Testis (tissue), 2 donors: ENCODE measurements around the gene ANKS1B.

ENCODE experiments used
- POLR2A ChIP-seq: fragments of 450-650 bp; IDR thresholded peaks from one replicate; pipeline ENCODE4 v1.6.1; 2017; ENCODE audit warnings: antibody characterized with exemption, mild to moderate bottlenecking, moderate library complexity
- TF ChIP-seq, protein P1 (sequence below), 3 experiments: fragments of 450-650 bp in 2 of 3; fragments of 200-600 bp in 1 of 3; sonication (generic) in 1 of 3; IDR thresholded peaks; one replicate each; pipeline ENCODE4 v1.5.1; 2016 to 2019; ENCODE audit warnings: antibody characterized with exemption in 3 of 3, mild to moderate bottlenecking in 2 of 3, moderate library complexity in 1 of 3

DNA sequence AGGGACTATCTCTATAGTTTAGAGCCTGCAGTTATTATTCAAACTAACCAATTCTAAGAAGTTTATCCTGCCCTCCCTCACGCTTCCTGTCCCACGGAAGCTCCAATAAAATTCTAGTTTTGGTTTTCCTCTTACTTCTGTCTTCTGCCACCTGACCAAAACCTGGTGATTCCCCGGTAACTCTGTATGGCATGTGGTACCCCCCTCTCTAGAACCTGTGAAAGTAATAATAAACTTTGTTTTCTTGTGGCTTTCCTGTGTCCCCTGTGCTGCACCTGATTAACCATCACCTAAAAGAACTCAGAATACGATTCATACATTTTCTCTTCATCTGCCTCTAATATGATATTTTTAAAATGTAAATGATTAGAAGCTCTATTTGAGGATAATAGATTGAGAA is 959.9 kb downstream of the ANKS1B start:
- no peak for TF ChIP-seq POLR2A
- TF ChIP-seq, protein P1, sequence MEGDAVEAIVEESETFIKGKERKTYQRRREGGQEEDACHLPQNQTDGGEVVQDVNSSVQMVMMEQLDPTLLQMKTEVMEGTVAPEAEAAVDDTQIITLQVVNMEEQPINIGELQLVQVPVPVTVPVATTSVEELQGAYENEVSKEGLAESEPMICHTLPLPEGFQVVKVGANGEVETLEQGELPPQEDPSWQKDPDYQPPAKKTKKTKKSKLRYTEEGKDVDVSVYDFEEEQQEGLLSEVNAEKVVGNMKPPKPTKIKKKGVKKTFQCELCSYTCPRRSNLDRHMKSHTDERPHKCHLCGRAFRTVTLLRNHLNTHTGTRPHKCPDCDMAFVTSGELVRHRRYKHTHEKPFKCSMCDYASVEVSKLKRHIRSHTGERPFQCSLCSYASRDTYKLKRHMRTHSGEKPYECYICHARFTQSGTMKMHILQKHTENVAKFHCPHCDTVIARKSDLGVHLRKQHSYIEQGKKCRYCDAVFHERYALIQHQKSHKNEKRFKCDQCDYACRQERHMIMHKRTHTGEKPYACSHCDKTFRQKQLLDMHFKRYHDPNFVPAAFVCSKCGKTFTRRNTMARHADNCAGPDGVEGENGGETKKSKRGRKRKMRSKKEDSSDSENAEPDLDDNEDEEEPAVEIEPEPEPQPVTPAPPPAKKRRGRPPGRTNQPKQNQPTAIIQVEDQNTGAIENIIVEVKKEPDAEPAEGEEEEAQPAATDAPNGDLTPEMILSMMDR (IDR thresholded peaks at IDR 0.05), result no peak
